GM21515 (cell line): ENCODE measurements around the gene PTTG1IP.

Experiments
- ATAC-seq: cut with Tn5 transposase; IDR thresholded peaks from one replicate; pipeline ENCODE4 v1.9.1; 2021; ENCODE audit not compliant: unreplicated experiment

The PTTG1IP gene

DNA sequence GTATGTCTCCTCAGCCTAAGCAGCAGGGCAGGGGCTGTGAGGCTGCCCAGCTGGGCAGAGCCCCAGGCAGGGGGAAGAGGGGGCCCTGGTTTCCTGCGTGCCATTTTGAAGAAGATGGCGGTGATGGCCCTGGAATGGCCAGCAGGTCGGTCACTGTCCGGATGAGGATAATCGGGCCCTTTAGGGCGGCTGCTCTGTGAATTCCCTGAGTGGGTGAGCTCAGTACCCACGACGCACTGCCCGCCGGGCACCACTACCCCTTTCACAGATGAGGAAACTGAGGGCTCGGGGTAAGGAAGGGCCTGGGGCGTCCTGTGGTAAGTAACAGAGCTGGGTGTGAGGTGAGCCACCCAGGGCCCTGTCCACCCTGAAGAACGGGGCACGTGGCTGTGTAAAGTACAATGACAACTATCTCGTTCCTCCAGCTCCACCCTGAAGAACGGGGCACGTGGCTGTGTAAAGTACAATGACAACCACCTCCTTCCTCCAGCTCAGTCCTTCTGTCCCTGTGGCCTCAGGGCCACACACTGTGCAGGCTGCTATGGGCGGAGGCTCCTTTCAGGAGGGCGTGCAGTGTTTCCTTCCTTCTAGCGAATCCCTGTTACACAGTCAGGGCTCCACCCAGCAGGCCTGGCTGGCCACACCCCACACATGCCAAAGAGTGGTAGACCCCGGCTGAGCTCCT, 24.0 kb upstream of the PTTG1IP start:
- no peak for ATAC-seq

DNA sequence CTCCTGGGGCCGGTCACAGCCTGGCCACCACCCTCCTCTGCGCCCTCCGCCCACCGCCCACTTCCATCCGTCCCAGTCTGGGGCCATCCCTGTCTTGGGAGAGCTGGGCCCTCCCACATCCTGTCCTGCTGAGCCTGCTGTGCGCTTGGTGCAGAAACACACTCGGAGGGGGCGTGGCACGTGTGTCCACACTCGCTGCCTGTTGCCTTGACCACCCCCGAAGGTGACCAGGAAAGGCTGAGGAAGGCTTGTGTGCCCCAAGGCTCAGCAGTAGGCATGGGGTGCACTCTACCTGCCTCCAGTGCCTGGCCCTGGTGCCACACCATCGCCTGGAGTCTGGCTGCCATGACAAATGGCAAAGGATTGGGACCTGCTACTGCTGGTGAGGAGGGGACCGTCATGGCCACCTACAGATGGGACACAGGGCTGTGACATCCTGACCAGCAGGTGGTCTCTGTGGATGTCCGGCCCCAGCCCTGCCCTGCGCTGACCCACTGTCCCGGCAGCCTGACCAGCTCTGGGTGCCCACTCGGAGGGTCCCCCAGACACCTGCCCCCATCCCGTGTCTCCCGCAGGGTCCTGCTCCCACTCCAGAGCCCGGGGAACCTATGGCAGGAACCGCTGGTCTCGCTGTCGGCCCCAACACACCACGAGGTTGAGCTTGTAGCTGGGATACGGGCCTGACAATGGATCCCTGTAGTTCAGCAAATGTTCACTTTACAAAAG, 23.2 kb upstream of the PTTG1IP start:
- ATAC-seq: no peak

DNA sequence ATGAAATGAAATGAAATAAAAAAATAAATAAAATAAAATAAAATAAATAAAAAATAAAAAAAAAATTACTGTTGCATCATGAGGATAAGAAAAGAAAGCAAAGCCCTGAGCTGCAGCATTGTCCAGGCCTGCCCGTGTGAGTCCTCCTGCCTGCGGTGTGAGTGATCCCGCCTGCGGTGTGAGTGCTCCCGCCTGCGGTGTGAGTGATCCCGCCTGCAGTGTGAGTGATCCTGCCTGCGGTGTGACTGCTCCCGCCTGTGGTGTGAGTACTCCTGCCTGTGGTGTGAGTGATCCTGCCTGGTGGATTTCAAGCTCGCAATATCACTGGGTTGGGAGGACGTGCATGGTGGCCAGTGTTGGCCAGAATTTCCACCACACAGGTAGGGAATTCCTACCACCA, 22.4 kb upstream of the PTTG1IP start:
- ATAC-seq: no peak

DNA sequence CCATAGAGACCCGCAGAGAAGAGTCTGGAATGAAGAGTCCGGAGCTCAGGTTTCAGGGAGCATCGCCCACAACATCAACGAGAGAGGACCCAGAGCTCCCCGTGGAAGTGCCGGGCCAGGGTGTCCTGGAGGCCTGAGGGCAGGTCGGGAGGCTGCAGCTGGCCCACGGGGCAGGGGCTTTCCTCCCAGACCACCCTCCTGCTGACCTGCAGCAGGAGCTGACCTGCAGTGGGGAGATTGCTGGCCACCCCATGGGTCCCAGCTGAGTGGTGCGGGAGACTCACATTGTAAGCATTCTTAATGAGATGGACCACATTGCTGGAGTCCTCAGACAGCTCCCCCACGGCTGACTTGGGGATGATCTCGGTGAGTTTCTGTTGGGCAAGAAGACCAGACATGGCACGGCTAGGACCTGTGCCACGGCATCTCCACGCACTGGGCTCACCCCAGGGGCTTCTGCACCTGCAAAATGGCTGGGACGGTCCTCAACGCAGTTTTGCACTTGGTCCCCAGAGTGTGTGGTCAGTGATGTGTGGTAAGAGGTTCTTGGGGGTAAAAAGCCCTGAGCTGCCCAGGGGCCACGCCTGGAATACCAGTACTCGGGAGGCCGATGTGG, 21.3 kb upstream of the PTTG1IP start:
- no peak for ATAC-seq

DNA sequence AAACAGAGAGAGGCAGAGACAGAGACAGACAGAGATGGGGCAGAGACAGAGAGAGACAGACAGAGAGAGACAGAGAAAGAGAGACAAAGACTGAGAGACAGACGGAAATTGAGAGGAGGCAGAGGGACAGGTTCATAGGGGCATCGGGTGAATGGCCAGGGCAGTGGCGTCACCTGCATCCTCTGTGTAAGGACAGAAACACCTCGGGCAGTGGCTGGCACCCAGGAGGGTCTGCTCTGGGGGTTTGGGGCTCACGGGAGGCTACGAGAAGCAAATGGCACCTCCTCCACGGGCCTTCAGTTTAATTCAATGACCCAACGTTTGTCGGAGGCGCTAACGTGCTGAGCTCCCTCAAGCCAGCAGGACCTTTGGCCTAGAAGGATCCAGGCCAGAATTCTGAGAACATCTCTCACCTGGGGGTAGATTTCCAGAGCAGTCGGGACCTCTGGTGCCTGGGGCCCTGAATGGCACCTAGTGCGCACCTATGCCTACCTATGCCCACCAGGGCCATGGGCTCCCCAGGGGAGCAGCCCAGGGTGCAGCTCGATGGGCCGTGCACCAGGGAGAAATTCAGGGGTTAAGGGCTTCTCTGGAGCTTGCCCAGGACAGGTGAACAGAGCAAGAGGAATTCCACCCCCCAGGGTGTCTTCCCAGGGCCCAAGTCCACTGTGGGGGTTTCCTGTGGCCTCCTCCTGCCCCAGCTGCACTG, 20.6 kb upstream of the PTTG1IP start:
- ATAC-seq: no peak

DNA sequence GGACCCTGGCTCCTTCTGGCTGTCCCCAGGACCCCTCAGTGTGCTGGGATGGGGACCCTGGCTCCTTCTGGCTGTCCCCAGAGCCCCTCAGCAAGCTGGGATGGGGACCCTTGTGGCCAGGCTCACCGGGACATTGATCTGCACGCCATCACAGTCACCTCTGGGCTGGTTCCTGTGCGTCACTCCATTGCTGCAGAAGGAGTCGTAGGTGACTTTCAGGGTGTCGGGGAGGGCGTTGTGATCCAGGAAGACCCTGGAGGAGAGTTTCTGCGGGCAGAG, 19.7 kb upstream of the PTTG1IP start:
- no peak for ATAC-seq

DNA sequence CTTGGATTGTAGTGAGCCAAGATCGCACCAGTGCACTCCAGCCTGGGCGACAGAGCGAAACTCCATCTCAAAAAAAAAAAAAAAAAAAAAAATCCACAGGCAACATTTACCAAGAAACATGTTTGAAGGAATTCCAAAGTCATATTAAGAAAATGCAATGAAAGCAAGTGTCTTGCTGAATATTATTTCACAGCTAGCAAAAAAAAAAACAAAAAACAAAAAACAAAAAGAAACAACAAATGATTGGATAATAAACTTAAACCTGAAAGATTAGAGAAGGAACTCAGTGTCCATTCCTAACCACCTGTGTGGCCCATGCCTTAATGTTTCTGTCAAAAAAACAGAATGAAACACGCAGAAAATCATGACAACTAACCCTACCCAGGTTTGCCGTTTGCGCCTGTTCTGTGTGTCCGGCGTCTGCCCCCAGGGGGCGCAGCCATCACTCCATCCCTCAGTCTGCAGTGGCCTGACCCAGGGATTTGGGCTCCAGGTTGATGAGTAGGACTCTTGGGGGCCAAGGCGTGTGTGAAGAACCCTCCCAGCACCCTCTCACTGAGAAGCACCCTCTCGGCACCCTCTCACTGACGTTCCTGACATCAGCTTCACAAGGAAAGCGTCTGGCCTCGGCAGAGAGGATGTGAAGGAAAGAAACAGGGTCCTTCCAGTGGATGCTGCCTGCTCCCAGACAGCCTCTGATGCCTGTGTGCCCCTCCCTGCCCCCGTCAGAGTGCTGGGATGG, 19.2 kb upstream of the PTTG1IP start:
- no peak for ATAC-seq

DNA sequence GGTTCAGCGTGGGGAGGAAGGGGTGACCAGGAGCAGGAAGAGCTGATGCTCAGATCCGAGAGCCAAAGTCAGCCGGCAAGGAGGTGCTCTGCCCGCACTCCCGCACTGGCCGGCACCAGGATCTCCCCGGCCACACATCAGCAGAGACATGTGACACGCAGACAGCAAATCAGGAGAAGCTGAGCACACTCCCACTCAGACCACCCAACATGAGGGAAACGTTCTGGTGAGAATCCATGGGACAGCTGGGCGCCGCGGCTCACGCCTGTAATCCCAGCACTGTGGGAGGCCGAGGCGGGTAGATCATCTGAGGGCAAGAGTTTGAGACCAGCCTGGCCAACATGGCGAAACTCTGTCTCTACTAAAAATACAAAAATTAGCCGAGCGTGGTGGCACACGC, 18.6 kb upstream of the PTTG1IP start:
- no peak for ATAC-seq

DNA sequence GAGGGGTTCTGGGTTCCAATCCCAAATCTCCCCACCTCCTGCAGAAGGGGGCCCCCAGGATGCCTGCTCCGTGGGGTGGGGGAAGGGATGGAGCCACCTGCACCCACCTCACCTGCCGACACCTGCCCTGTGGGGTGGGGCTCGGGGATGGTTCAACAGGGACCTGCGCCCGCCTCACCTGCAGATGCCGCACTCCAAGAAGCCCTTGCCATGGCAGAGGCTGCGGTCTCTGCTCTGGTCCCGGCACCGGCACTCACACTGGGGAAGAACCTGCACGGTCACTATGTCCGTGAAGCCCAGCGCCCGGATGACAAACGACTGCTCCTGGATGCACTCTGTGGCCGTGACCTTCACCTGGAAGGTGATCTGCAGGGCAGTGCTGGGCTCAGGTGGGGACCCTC, 18.1 kb upstream of the PTTG1IP start:
- no peak for ATAC-seq

DNA sequence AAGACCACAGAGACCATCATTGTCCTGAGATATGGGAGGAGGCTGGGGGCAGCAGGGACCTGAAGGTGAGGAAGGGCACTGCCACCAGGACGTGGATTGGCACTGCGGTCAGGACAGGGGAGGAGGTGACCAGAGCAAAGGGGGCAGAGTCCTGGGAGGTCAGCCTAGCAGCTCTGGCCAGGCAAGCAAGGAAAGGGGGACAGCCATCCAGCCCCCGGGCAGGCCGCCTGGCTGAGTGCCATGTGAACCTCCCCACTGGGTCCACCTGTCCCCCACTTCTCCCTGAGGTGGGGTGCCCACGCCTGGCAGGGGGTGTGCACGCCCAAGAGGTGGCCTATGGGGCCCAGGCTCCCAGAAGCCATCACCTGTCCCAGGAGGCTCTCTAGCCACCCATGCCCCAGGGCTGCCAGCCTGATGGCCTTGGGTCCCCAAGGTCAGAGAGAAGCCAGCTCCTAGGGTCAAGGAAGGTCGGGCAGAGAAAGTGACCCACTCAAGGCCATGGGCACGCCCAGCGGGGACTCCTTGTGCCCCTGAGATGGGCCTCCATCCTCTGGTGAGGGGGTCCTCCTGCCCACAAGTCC, 17.6 kb upstream of the PTTG1IP start:
- ATAC-seq: no peak

DNA sequence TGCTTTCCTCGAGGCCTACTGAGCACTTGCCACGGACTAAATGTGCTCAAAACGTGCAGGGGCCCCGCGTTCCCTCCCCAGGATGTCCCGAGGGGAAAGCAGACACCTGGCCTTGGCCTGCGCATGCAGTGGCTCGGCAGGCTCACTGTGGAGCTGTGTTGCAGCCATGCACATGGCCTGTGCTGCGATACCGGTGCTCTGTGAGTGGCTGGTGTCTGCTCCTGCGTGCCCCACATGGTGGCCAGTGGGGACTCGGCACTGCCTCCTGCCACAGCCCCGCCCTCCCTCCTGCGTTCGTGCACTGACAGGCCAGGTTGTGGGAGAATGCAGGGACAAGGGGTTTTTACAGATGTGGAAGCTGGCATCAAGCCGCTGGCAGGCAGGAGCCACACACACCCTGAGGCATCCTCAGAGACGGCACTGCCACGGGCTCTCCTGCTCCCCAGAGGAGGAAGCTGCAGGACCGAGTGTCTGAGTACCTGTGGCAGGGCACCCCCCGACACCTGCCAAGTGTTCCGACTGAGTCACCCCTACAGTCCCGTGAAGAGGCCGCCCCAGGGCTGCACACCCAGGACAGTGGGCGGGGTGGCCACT, 16.9 kb upstream of the PTTG1IP start:
- ATAC-seq: no peak

DNA sequence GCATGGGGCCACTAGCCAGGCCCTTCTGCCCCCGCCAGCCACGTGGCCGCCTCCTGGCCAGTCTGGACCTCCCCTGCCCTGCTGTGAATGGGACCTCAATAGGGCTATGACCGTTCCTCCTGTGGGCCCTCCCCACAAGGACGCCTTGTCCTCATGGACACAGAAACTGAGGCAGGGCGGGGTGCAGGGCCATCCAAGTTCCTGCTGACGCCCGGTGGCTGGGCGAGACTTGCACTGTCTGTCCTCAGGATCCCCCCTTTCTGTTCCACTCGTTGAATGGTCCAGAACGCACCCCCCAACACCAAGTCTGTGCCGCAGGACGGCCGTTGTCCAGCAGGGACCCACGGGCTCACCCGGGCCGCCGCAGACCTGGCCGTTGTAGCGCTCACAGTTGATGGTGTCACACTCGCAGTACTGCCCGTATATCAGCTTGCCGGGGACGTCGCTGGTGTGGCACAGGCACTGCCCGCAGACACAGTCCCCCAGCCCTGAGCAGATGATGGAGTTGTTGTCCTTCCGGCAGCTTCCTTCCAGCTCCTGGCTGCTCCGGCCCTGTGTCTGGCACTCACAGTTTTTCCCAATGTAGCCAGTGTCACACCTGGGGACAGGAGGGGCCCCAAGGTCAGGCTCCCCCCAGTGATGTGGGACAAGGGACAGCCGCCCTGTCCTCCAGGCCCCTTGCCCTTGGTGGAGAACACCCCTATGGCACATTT, 16.3 kb upstream of the PTTG1IP start:
- no peak for ATAC-seq

DNA sequence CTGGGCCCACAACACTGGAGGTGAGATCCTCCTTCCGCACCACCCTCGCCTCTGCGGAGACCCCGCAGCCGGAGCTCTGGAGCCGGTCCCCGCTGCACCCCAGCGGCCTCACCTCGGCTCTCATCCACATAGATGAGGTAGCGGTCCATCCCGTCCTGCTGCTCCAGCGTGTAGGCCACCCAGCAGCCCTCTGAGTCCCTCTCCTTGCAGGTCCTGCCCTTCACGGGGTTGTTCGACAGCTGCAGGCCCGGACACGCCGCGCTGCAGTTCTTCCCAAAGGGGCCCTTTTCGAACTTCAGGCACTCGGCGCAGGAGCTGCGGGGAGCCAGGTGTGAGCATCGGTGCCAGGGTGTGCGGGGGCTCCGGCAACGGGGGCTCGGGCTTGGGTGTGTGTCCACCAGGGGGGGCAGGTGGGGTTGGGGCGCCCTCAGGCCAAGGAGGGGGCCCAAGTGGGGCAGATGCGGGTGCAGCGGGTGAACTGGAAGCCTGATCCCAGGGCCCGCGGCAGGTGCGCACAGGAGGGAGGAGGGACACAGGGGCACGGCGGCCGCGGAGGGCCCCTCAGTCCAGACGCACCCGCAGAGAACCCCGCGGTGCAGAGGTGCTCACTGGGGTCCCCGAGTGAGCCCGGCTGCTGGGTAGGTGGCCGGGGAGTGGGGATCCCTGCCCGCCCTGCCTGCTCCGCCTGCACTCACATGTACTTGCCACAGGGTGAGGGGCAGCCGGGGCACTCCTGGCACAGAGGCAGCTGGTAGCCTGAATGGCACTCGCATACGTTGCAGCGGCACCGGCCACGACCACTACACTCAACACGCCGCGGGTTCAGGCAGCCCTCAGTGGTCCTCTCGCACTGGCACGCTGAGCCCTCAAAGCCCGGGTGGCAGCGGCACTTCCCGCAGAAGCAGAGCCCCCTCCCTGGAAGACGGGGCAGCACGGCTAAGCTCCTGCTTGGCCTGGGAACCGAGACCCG, 15.4 kb upstream of the PTTG1IP start:
- no peak for ATAC-seq

DNA sequence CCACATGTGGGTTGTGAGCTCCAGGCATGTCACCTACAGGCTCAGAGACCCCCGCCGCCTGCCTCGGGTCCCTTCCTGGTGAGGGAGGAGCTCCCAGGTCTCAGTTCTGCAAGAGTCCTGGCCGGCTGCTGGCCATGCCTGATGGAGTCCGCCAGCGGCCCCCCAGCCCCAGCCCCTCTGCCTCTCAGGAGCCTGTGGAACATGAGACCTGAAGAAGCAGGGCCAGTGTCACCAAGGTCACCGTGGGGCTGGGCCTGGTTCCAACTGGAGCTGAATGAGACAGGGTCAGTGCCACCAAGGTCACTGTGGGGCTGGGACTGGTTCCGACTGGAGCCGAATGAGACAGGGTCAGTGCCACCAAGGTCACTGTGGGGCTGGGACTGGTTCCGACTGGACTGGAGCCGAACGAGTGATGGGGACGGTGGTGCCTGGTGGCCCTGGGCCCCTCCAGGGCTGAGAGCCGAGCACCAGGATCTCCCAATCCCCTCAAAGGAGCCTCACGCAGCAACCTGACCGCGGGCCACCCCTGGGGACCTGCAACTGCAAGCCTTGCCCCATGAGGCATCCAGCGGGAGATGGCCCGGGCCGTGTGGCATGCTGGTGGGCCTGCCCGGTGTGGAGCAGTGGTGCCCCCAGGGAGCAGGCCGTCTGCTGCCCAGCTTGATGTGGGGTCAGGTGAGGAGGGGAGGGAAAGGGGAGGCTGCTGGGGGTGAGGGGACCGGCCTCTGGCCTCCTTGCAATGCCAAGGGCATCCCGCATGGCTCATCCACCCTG, 14.5 kb upstream of the PTTG1IP start:
- no peak for ATAC-seq

DNA sequence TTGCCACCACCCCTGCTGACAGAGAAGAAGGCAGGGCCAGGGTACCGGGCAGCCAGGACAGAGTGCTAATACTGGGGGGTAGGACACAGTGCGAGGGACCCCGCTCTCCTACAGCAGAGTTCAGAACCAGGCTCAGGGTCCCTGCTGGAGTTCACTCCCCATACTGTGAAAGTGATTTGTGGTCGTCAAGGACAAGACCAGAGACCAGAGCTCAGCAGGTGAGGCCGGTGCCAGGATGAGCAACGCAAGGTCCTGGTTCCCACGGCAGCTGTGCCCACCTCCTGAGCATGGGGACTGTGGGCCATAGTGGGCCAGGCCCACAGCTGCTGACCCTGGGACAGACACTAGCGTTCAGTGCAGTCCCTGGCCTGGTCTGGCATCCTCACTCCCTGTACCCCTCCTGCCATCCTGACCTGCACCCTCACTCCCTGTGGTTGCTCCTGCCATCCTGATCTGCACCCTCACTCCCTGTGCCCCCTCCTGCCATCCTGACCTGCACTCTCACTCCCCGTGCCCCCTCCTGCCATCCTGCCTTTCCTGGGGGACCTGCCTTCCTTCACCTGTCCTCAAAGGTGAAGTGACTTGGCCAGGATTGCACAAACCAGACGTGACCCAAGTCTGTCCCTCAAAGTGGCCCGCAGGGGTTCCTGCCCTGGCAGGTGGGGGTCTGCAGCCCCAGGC, 13.8 kb upstream of the PTTG1IP start:
- ATAC-seq: no peak

DNA sequence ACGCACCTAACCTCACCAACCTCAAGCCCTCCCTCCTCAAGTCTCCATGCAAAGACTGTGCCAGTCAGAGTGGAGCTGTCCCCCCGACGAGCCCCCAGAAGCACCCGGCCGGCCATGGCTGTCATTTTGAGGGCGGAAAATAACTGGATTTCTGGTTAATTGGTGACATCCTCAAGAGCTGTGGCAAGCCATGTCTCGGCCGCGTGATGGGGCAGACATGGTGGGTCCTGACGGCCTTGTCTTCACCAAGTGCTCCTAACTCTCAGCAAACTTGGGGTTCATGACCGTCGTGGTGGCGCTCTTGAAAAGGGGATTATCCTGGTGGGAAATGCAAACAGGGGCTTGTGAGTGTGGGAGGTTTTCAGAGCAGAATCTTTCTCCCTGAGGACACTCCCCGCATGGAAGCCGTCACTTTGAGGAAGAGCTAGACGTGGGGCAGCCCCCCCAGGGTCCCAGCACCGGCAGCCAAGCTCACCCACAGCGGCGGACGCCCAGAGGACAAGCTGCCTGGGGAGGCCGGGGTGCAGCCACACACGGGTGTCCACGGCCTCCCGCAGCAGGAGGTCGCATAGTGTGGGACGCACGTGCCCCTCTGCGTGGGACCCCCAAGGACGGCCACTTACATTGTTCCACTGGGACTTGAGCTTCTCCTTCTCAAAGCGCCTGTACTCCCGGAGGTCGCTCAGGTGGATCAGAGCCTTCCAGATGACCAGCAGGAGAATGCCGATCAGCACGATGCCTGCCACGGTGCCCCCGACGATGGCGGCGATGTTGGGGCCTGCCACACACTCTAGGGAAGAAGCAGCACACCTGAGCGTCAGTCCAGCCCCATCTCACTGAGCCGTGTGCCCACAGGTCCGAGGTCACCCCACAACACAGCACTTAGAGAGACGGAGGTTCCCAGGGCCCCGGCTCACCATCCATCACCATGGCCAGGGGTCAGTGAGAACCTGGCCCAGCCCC, 12.9 kb upstream of the PTTG1IP start:
- no peak for ATAC-seq
